ENCODE data around the gene TMEM239. TPM values are rescaled to one million over a fixed set of nuclear protein-coding genes. Genes with fewer than 3 reads are reported as not detected.
"Not testable (repeated sequence)": the region's sequence is repeated elsewhere in the genome, so short reads cannot be mapped to it uniquely, and the experiment has no call there.

TMEM239 gene
- total RNA-seq, 2 experiments from 2014 or later, result not detected

DNA sequence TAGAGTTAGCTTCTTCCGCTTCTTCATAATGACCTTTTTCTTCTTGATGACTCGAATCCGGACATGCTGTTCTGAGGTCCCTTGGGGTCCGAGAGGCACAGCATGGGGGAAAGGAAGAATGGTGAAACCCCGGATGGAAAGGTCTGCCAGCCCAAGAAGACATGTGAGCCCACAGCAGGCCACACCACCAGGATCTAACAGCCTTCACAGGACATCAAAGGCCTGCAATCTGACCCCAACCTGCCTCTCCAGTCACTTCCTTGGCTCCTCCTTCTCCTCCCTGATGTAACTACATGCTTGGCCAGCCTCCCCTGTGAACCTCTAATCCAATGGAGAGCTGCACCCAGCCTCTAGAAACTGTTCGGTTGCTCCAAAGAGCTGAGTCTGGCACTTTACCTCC is 17.4 kb upstream of the TMEM239 start:
- POLR2A ChIA-PET, result no interaction called here
- CTCF ChIA-PET, result no interaction called here

DNA sequence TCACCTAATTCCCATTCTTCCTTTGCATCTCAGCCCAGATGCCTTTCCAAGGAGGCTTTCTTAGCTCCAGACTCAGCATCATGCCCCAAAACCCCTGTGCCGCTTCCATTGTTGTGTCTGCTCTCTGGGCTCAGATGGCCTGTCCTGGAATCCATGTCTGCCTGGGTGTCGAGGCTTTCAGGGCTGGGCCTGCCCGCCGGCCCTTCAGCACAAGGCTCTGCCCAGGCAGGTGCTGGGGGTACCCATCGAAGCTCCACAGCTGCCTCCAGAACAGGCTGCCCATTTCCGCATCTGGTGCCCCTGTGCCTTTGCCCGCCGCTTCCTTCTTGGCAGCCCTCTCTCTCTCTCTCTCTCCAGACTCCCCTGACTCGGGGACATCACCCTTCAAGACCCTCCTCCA is 16.9 kb upstream of the TMEM239 start:
- ChIA-PET CTCF (interaction anchor here (1.0 kb wide), 1 partner anchor 52 kb away, joined by 4 read pairs; no protein-coding TSS in a partner anchor), POLR2A (no interaction called here)

DNA sequence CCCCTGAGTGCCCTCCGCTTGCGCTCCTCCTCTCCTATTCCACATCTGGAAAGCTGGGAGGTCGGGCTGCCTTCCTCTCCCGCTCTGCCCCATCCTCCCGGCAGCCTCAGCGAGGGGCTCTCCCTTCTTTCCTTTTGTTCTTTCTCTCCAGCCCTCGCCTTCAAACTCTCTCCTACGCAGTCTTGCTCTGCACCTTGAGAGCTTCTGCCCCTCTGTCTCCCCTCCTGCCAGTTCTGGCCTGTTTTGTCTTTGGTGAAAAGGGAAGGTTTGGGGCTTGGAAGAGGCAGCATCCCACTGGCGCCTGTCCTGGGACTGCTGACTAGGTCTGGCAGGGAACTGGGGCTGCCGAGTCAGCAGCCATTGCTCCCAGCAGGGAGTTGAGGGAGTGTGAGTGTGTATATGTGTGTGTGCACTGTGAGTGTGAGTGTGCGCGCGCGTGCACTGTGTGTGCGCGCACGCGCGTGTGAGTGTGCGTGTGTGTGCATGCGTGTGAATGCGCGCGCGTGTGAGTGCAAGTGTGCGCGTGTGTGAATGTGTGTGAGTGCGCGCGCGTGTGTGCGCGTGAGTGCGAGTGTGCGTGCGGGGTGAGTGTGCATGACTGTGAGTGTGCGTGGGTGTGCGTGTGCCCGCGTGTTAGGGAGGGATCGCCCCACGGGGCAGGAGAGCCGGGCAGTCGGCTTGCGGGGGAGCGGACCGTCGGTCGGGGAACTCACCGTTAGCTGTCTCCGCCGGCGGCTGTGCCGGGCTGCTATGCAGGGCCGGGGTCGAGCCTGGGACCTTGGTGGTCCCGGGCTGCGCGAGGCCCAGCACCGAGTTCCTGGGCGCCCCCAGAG is 16.3 kb upstream of the TMEM239 start:
- ChIA-PET CTCF (interaction anchor here (0.6 to 1.0 kb wide), 3 partner anchors 26 to 64 kb away, joined by 4 to 5 read pairs (median 5); no protein-coding TSS in a partner anchor), POLR2A (no interaction called here)

DNA sequence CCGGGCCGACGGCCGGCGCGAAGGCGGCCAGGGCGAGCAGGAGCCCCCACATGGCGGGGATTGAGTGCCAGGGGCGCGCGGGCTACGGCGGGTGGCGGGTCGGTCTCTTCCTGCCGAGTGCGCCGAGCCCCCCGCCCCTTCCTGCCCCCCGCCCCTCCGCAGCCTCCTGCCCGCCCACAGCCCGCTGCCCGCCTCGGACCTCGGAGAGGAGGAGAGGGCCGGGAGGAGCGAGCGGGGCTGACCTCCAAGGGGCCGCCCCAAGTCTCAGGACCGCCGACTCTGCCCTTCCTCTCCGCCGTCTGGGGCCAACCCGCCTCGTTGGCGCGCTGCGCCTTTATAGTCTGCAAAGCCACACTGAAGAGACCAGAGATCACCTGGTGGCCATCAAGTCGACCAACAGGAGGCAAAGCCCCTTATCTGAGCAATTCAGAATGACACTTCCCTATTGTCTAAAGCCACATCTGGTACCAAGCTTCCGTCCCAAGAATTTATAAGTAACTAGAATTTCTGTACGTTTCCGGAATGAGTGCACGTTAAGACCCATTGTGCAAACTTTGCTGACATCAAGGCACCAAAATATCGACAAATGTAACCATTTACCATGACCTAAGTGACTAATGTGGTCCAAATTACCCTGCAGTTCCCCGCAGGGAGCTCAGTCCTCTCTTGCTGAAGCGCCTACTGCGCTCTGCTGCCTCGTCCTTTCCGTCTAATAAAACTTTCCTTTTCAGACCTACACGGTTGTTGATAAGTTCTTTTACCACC is 15.5 kb upstream of the TMEM239 start, which contains the start of gene CPXM1:
Gene CPXM1, minus strand, starts transcription at position 107 of the 765 bp plus-strand sequence. Its CDS starts 55 bp downstream, at position 52.
- CTCF ChIA-PET, result interaction anchor here (0.5 to 0.8 kb wide), 4 partner anchors 27 to 230 kb away, joined by 3 to 5 read pairs (median 4); partner anchors contain the start of genes PCED1A and VPS16
- POLR2A ChIA-PET, result no interaction called here

DNA sequence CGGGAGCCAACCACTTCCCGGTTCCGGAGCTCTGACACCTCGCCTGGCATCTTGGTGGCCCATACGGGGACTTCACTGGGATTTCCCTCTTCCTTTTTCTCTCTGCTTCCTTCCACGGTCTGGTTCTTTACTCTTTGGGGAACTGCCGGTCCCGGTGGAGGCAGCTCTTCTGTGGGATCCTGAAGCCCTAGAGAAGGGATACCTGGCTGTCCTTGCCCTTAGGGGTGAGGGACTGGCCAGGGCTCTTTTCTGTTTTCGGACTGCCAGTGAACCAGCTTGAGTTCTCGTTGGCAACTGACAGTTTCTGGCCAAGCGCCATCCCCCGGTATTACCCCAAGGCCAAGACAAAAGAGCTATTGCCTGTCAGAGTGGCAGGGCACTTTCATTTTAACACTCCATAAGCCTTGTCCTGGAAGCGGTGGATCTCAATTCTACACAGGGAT is 14.9 kb upstream of the TMEM239 start:
- POLR2A ChIA-PET, result no interaction called here
- CTCF ChIA-PET, result interaction anchor here (0.5 to 0.8 kb wide), 3 partner anchors 39 to 229 kb away, joined by 3 to 4 read pairs (median 3); partner anchors contain the start of genes PCED1A and VPS16

DNA sequence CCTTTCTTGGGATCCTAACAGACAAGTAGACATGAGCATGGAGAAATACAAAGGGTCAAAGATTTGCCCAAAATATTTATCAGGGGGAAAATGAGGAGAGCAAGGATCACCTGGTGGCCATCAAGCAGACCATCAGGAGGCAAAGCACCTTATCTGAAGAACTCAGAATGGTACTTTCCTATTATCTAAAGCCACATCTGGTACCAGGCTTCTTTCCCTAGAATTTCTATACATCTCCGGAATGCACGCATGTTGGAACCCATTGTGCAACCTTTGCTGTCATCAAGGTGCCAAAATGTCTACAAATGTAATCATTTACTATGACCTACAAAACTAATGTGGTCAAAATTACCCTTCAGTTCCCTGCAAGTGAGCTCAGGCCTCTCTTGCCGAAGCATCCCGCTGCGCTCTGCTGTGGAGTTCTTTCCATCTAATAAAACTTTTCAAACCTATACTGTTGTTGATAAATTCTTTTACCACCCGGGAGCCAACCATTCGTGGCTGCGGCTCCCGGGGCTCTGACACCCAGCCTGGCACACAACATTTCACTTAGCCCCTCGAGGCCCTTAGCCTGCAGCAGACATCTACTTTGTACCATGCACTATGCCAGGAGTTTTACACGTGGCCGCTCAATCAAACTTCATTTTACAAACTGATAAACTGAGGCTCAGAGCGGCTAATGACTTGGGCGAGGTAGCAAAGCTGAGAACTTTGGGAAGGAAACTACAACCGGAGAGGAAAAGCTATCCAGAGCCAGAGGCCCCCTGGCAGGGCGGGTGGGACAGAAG is 11.9 kb upstream of the TMEM239 start:
- POLR2A ChIA-PET, result no interaction called here
- CTCF ChIA-PET, result no interaction called here

DNA sequence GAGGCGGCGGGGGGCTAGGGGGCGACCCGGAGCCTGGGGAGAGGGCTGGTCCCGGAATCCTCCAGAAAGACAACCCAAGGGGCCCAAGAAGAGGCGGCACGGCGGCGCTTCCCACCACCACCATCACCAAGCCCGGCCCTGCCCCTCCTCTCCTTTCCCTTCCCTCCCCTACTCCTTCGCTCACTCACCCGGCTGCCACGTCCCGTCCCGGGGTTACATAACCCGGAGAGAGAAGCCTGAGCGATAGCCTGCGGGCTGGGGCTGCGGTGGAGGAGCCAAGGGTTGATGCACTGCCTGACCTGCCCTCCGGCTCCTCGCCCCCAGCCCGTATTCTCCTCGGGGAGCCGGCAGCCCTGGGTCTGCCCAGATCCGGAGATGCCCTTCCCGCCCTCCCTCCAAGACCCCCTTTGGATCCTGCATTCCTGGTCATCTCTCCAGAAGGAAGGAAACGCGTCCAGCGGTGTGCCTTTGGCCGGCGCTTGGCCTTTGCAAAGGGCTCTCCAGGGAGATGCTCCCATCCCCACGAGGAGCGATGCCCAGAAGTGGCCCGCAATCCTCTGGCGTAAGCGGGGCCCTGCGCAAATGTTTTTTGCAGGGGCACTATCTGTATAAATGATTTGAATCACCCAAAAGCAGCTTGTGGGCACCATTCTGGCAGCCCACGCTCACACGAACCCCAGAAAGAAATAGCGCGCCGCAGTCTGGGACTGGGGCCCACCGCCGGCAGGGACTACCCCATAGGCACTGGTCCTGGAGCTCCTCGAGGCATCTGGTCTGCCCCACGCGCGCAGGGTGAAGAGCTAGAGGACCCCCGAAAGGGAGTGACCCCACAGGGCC is 11.1 kb upstream of the TMEM239 start:
- ChIA-PET POLR2A (no interaction called here), CTCF (no interaction called here)

DNA sequence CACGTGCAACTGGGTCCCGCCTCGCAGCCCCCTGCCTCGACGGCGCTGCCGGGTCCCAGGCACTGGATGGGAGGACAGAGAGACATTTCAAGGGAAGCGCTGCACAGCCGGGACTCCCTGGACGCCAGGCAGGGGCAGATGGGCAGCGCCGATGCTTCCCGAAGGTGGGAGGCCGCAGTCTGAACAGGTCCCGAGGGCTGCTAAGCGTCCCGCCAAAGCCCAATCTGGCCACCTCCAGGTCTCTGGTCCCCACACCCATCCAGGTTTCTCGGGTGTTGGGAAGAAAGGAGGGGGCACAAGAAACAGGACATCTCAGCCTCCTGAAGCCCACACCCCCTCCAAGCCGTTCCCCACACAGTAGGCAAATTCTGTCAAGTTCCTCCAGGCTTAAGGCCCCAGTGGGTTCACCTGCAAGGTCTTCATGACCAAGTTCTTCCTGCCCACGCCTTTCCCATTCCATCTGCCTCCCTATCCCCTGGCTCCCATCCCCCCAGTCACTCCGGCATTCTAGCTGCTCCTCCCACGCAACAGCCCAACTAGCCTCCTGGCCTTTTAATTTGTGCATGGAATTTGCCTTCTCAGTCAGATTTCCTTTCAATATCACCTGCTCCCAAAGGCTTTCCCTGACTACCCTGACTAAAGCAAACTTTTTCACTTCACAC is 10.3 kb upstream of the TMEM239 start:
- CTCF ChIA-PET, result no interaction called here
- POLR2A ChIA-PET, result no interaction called here

DNA sequence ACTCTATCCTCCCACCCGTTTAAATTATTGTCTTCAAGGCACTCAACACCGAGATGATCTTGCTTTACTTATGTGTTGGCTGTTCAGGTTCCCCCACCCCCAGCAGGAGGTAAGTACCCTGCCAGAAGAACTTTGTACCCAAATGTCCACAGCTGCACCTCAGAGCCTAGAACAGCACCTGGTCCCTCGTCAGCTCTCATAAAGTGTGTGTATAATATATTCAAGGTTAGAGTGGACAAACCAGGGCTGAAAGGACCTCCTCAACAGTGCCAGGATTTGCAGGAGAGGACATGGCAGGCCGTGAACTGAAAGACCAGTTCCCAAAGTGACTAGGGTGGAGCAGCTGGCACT is 9.8 kb upstream of the TMEM239 start:
- CTCF ChIA-PET, result no interaction called here
- POLR2A ChIA-PET, result no interaction called here

DNA sequence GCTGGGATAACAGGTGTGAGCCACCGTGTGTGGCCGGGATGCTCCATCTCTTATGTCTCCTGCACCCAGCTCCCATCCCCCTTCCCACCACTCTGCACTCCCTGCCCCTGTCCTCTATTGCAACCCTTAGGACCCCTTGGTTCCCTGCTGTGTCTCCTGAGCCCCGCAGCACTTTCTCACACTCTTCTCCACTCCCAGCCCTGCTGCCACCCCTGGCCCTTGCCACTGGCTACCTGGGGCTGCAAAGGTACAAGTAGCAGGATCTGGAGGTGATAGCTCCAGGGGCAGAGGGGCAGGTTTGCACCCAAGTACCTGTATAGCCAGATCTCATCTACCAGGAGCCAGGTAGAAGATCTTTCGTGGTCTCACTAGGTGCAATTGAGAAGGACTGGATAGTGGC is 9.1 kb upstream of the TMEM239 start:
- CTCF ChIA-PET, result no interaction called here

DNA sequence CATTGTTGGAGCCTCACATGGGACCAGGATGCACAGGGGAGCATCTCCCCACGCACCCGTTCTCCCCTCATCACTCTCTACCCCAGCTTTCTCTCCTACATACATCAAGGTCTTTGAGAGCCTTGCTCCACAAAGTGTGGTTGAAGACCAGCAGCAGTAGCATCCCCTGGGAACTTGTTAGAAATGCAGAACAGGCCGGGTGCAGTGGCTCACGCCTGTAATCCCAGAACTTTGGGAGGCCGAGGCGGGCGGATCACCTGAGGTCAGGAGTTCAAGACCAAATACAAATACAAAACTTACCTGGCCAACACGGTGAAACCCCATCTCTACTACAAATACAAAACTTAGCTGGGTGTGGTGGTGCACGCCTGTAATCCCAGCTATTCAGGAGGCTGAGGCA is 8.2 kb upstream of the TMEM239 start:
- POLR2A ChIA-PET, CTCF ChIA-PET: not testable (repeated sequence)

More for the DNA sequence above, 9.1 kb upstream of the TMEM239 start:
- POLR2A ChIA-PET, result no interaction called here

DNA sequence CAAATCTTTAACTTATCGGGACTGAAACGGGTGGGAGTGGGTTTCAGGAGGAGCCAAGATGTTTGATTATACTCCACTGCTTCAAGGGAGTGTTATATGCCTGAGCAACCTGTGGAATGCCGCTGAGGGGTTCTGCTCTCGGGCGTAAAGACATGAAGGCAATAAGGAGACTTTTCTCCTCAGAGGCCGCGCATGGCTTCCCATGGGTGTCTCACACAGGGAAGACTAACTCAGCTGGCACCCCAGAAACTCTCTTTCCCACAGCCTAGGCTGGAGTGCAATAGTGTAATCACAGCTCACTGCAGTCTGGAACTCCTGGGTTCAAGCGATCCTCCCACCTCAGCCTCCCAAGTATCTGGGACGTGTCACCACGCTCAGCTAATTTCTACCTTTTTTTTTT is 6.5 kb upstream of the TMEM239 start:
- CTCF ChIA-PET, result no interaction called here
- POLR2A ChIA-PET, result no interaction called here

DNA sequence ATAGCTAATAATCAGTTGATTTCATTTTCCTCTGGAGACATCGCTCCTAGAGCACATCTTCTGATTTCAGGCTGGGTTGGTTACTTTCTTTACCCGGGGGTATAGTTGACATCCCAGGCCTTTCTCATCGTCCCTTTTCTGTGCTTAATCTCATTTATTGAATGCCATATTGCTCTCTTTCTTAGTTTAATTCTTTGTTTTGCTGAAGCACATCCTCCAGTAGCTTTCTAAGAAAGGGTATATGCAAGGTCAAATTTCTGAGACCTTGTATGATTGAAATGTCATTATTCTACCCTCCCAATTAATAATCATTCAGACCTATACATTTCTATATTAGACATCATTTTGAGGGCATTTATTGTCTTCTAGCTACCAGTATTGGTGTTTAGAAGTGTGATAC is 4.0 kb upstream of the TMEM239 start:
- ChIA-PET CTCF (interaction anchor here (0.7 kb wide), 1 partner anchor 10 kb away, joined by 3 read pairs; no protein-coding TSS in a partner anchor), POLR2A (no interaction called here)

DNA sequence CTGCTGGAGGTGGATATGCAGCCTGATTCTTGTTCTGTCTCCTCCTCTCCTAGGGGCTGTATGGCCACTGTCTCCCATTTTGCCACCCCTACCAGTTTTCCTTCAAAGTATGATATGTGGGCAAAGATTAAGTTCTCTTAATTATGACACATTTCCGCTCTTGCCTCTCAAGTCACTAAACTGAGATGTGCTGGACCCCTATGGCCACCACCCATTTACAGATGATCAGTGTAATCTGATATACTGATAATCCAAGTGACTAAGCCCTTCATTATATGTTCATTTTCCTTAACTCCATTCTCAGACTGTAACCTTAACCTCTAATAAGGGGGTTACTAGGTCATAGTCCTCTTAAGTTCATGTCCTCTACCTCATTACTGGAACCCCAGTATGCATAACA is 2.1 kb upstream of the TMEM239 start:
- POLR2A ChIA-PET, result no interaction called here
- CTCF ChIA-PET, result no interaction called here

DNA sequence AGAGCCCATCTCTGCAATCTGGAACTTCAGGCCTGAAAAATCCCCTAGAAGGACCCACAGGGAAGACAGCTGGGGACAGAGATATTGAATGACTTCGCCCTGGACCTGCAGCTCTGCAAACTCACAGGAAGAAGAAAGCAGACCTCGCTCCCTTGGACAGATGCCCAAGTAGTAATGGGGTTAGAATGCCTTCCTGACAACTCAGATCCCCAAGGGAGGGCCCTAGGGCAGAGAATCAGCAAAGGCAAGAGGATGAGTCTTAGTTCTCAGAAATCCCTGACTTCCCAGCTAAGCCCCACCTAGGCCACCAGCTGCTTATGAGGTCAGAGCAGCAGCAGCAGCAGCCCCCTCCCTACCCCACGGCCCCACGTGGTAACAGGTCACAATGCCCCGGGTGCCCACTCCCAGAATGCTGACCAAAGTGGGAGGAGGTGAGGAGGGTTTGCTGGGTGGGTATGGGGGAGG is 1.5 kb upstream of the TMEM239 start, which contains the start of gene C20orf141:
Gene C20orf141, plus strand, starts transcription at position 401 of the 465 bp plus-strand sequence. CDS start 198 bp downstream, outside the sequence.
- ChIA-PET POLR2A (no interaction called here), CTCF (no interaction called here)

DNA sequence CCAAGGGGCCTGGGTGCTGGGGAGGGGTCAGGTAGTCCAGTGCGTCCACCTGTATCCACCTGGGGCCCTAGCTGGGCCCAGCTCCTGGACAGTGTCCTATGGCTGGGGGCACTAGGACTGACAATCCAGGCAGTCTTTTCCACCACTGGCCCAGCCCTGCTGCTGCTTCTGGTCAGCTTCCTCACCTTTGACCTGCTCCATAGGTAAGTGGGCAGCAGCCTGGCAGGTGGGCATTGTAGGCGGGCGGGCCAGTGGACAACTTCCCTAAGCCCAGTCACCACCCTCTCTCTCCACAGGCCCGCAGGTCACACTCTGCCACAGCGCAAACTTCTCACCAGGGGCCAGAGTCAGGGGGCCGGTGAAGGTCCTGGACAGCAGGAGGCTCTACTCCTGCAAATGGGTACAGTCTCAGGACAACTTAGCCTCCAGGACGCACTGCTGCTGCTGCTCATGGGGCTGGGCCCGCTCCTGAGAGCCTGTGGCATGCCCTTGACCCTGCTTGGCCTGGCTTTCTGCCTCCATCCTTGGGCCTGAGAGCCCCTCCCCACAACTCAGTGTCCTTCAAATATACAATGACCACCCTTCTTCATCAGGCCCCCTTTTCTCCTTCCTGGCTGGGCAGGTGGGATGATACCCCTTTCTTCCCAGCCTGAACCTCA is 793 bp upstream of the TMEM239 start:
- ChIA-PET CTCF (no interaction called here), POLR2A (no interaction called here)

DNA sequence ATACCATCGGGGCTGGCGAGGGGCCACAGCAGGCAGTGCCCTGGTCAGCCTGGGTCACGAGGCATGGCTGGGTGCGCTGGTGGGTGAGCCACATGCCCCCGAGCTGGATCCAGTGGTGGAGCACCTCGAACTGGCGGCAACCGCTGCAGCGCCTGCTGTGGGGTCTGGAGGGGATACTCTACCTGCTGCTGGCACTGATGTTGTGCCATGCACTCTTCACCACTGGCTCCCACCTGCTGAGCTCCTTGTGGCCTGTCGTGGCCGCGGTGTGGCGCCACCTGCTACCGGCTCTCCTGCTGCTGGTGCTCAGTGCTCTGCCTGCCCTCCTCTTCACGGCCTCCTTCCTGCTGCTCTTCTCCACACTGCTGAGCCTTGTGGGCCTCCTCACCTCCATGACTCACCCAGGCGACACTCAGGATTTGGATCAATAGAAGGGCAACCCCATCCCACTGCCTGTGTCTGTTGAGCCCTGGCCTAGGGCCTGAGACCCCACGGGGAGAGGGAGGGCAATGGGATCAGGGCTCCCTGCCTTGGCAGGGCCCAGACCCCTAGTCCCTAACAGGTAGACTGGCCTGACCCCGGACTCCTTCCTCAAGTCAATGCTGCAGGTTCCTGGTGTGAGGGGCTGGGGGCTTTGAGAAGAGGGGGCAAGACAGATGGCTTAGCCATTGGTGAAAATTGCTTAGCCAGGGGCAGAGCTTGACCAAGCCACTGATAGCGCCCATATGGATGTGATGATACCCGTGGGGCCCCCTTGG is 598 bp downstream of the TMEM239 start:
- ChIA-PET CTCF (interaction anchor here (0.8 kb wide), 1 partner anchor 39 kb away, joined by 3 read pairs; no protein-coding TSS in a partner anchor), POLR2A (no interaction called here)

Measured in activated CD8-positive, alpha-beta memory T cell treated with anti-CD3 and anti-CD28 coated beads for 36 hours (primary cell).